GM23338 (cell line): ENCODE results near the gene ANKLE2. TPM values are rescaled to one million over a fixed set of nuclear protein-coding genes. Genes with fewer than 3 reads are reported as not detected.

ENCODE experiments used
- ATAC-seq: fragments of 200-7000 bp; cut with Tn5 transposase; 3 replicates; pipeline ENCODE4 v1.9.1; 2020
- DNase-seq: peaks from one replicate; pipeline ENCODE4 v3.0.0-alpha.2; 2015; ENCODE audit warnings: low spot score
- H2AFZ ChIP-seq: fragments of 200-600 bp; sonication (generic); 2 replicates; pipeline ENCODE4 v1.8.0; 2016; ENCODE audit warnings: antibody characterized with exemption, mild to moderate bottlenecking, moderate library complexity
- H3F3A ChIP-seq: fragments of 200-600 bp; sonication (generic); replicated peaks from 2 replicates; pipeline ENCODE4 v1.8.0; 2017; ENCODE audit warnings: antibody characterized with exemption, mixed run types, low read depth
- H3K27ac ChIP-seq: fragments of 200-600 bp; sonication (generic); 2 replicates; pipeline ENCODE4 v1.6.1; 2016; ENCODE audit warnings: low read depth
- H3K27me3 ChIP-seq: fragments of 200-600 bp; sonication (generic); 2 replicates; pipeline ENCODE4 v1.8.0; 2016; ENCODE audit warnings: mild to moderate bottlenecking, mixed run types, moderate library complexity; ENCODE audit not compliant: insufficient read depth
- H3K36me3 ChIP-seq: fragments of 200-600 bp; sonication (generic); 2 replicates; pipeline ENCODE4 v1.8.0; 2016; ENCODE audit warnings: mild to moderate bottlenecking; ENCODE audit not compliant: insufficient read depth
- H3K4me1 ChIP-seq: fragments of 200-600 bp; sonication (generic); 2 replicates; pipeline ENCODE4 v1.8.0; 2016; ENCODE audit warnings: mild to moderate bottlenecking, moderate library complexity; ENCODE audit not compliant: insufficient read depth
- H3K4me2 ChIP-seq: fragments of 200-600 bp; sonication (generic); 2 replicates; pipeline ENCODE4 v1.7.1; 2017; ENCODE audit warnings: mixed run types
- H3K4me3 ChIP-seq: fragments of 200-600 bp; sonication (generic); 2 replicates; pipeline ENCODE4 v1.6.1; 2016; ENCODE audit warnings: mixed run types
- H3K79me2 ChIP-seq: fragments of 200-600 bp; sonication (generic); replicated peaks from 2 replicates; pipeline ENCODE4 v1.8.0; 2017; ENCODE audit warnings: mild to moderate bottlenecking; ENCODE audit not compliant: insufficient read depth
- H3K9me2 ChIP-seq: fragments of 200-600 bp; sonication (generic); 2 replicates; pipeline ENCODE4 v1.8.0; 2017; ENCODE audit not compliant: insufficient read depth
- H4K20me1 ChIP-seq: fragments of 200-600 bp; sonication (generic); replicated peaks from 2 replicates; pipeline ENCODE4 v1.8.0; 2017; ENCODE audit warnings: mild to moderate bottlenecking; ENCODE audit not compliant: insufficient read depth
- H3K27ac Mint-ChIP-seq: 2 replicates; pipeline ENCODE4 v1.8.0; 2020; ENCODE audit warnings: inconsistent platforms, mild to moderate bottlenecking, moderate library complexity, mixed read lengths
- H3K27me3 Mint-ChIP-seq: 3 replicates; pipeline ENCODE4 v1.8.0; 2022; ENCODE audit warnings: low read depth, mild to moderate bottlenecking, moderate library complexity, mixed read lengths, inconsistent platforms; ENCODE audit not compliant: insufficient read depth, poor library complexity
- H3K36me3 Mint-ChIP-seq: 3 replicates; pipeline ENCODE4 v1.8.0; 2021; ENCODE audit warnings: low read depth, mild to moderate bottlenecking, inconsistent platforms, moderate library complexity, mixed read lengths
- H3K4me1 Mint-ChIP-seq: 3 replicates; pipeline ENCODE4 v1.8.0; 2020; ENCODE audit warnings: mild to moderate bottlenecking, inconsistent platforms, mixed read lengths
- H3K4me3 Mint-ChIP-seq: 3 replicates; pipeline ENCODE4 v1.8.0; 2021; ENCODE audit warnings: moderate library complexity, mild to moderate bottlenecking, inconsistent platforms, mixed read lengths
- H3K9me3 Mint-ChIP-seq: 3 replicates; pipeline ENCODE4 v1.8.0; 2020; ENCODE audit warnings: moderate library complexity, mild to moderate bottlenecking, inconsistent platforms, mixed read lengths
- CTCF ChIP-seq, 2 experiments: fragments of 200-600 bp in 1 of 2; sonication (generic) in 1 of 2; conservative IDR thresholded peaks; 2 replicates each; pipeline versions ENCODE4 v1.5.1 to v1.6.1; 2016 to 2017; ENCODE audit warnings: antibody characterized with exemption in 2 of 2, low read depth in 2 of 2, mild to moderate bottlenecking in 2 of 2, moderate library complexity in 1 of 2
- EZH2 ChIP-seq: fragments of 200-600 bp; sonication (generic); IDR thresholded peaks from one replicate; pipeline ENCODE4 v1.8.0; 2017; ENCODE audit warnings: antibody characterized with exemption, mild to moderate bottlenecking, low read depth; ENCODE audit not compliant: unreplicated experiment
- EZH2phosphoT487 ChIP-seq: fragments of 200-600 bp; sonication (generic); IDR thresholded peaks from one replicate; pipeline ENCODE4 v1.8.1; 2018; ENCODE audit warnings: antibody characterized with exemption; ENCODE audit not compliant: unreplicated experiment
- JUNB ChIP-seq: IDR thresholded peaks from one replicate; pipeline ENCODE4 v1.6.1; 2016; ENCODE audit warnings: antibody characterized with exemption; ENCODE audit not compliant: unreplicated experiment
- NANOG ChIP-seq: IDR thresholded peaks from 2 replicates; pipeline ENCODE4 v1.6.1; 2016; ENCODE audit warnings: antibody characterized with exemption, borderline replicate concordance
- STAT1 ChIP-seq: IDR thresholded peaks from one replicate; pipeline ENCODE4 v1.6.1; 2016; ENCODE audit warnings: antibody characterized with exemption; ENCODE audit not compliant: unreplicated experiment
- ZNF114 ChIP-seq: fragments of 250-450 bp; sonication (Bioruptor Pico); IDR thresholded peaks from 2 replicates; pipeline ENCODE4 v1.5.0; 2020; ENCODE audit warnings: mild to moderate bottlenecking, moderate library complexity
- ZNF331 ChIP-seq: fragments of 250-450 bp; sonication (Bioruptor Pico); IDR thresholded peaks from 2 replicates; pipeline ENCODE4 v1.5.0; 2020; ENCODE audit warnings: low read depth, mild to moderate bottlenecking, moderate library complexity
- ZNF462 ChIP-seq: fragments of 250-450 bp; sonication (Bioruptor Pico); IDR thresholded peaks from 2 replicates; pipeline ENCODE4 v1.5.0; 2020; ENCODE audit warnings: mild to moderate bottlenecking, moderate library complexity
- polyA plus RNA-seq: library from polyadenylated mRNA; unstranded; fragments of >200 nt; fragmentation: Nextera tagmentation; extraction: Ambion mirVana; gene quantifications from 2 replicates; pipeline ENCODE4 v1.2.1, GENCODE V29; 2016
- total RNA-seq: library from RNA; depleted of rRNA; stranded (reverse); fragments of >200 nt; shearing (Covaris generic); gene quantifications from 2 replicates; pipeline ENCODE4 v1.2.3, GENCODE V29; 2014
- TF ChIP-seq, protein P1 (sequence below): IDR thresholded peaks from one replicate; pipeline ENCODE4 v1.6.1; 2018; ENCODE audit warnings: antibody characterized with exemption; ENCODE audit not compliant: unreplicated experiment

Gene ANKLE2
- total and polyA plus RNA-seq, 2 experiments from 2014 or later = 27.2 to 63.7 TPM

DNA sequence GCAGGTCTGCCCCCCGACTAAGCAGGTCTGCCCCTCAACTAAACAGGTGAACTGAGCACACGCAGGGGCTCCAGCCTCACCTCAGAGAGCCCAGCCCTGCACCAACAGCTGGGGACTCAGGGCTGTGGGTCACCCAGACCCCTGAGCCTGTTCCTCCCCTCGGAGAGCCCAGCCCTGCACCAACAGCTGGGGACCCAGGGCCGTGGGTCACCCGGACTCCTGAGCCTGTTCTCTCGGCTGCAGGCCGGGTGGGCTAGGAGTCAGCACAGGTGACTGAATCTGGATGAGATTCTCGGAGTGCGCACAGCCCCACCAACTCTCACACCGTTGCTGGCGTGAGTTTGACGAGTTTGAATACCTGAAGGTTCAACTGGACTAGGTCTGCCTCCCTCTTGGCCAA, 20.3 kb upstream of the ANKLE2 start:
- H3K4me2 ChIP-seq = no peak overlapping the region
- H3F3A ChIP-seq = 0 out of 2 replicates have a peak, but pooled peaks cover 3% of the 10 kb centered on the region
- TF ChIP-seq ZNF331 (CRISPR knock-in tag) (no peak), ZNF114 (CRISPR knock-in tag) (no peak), EZH2 (no peak), EZH2phosphoT487 (no peak), CTCF (conservative IDR thresholded peaks at IDR 0.05; ENCODE audit: low read depth in 2 of 2) (no peak), NANOG (no peak), ZNF462 (CRISPR knock-in tag) (no peak), STAT1 (no peak), JUNB (no peak)
- TF ChIP-seq, protein P1, sequence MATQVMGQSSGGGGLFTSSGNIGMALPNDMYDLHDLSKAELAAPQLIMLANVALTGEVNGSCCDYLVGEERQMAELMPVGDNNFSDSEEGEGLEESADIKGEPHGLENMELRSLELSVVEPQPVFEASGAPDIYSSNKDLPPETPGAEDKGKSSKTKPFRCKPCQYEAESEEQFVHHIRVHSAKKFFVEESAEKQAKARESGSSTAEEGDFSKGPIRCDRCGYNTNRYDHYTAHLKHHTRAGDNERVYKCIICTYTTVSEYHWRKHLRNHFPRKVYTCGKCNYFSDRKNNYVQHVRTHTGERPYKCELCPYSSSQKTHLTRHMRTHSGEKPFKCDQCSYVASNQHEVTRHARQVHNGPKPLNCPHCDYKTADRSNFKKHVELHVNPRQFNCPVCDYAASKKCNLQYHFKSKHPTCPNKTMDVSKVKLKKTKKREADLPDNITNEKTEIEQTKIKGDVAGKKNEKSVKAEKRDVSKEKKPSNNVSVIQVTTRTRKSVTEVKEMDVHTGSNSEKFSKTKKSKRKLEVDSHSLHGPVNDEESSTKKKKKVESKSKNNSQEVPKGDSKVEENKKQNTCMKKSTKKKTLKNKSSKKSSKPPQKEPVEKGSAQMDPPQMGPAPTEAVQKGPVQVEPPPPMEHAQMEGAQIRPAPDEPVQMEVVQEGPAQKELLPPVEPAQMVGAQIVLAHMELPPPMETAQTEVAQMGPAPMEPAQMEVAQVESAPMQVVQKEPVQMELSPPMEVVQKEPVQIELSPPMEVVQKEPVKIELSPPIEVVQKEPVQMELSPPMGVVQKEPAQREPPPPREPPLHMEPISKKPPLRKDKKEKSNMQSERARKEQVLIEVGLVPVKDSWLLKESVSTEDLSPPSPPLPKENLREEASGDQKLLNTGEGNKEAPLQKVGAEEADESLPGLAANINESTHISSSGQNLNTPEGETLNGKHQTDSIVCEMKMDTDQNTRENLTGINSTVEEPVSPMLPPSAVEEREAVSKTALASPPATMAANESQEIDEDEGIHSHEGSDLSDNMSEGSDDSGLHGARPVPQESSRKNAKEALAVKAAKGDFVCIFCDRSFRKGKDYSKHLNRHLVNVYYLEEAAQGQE = no peak
- Mint-ChIP-seq H3K36me3 (peaks cover 60% of the 10 kb centered on the region), H3K27me3 (peaks cover 7% of the 10 kb centered on the region), H3K9me3 (no peaks in the 10 kb centered on the region), H3K27ac (no peak overlapping the region), H3K4me3 (no peak overlapping the region), H3K4me1 (no peaks in the 10 kb centered on the region)
- peaks cover 29% of the 10 kb centered on the region for H3K36me3 ChIP-seq
- H3K27ac ChIP-seq = no peak overlapping the region
- H3K27me3 ChIP-seq = no peaks in the 10 kb centered on the region
- no peak overlapping the region for H2AFZ ChIP-seq
- no peak for ATAC-seq
- no peaks in the 10 kb centered on the region for H4K20me1 ChIP-seq
- H3K4me1 ChIP-seq = no peaks in the 10 kb centered on the region
- DNase-seq = no peak
- no peaks in the 10 kb centered on the region for H3K79me2 ChIP-seq
- no peak overlapping the region for H3K4me3 ChIP-seq
- no peaks in the 10 kb centered on the region for H3K9me2 ChIP-seq
